ENCODE data around the gene SOCS7. TPM values are rescaled to one million over a fixed set of nuclear protein-coding genes. Genes with fewer than 3 reads are reported as not detected.

The SOCS7 gene
- total RNA-seq, 1 experiment from 2014 or later = 7.4 TPM

- DNase-seq (no peak), ATAC-seq (no peak)
- Histone ChIP-seq H3K9me2 (replicated peaks; ENCODE audit: low read length) (no peaks in the 10 kb centered on the region), H3K9ac (ENCODE audit: low read length) (no peak overlapping the region), H4K20me1 (ENCODE audit: low read length) (no peaks in the 10 kb centered on the region), H3K4me2 (ENCODE audit: low read length) (no peak overlapping the region), H3K9me3 (ENCODE audit: low read length) (no peaks in the 10 kb centered on the region), H3K4me3 (ENCODE audit: low read length) (no peak overlapping the region), H3K27me3 (ENCODE audit: low read length) (no peaks in the 10 kb centered on the region), H3K4me1 (ENCODE audit: insufficient read depth, low read length) (peaks cover 12% of the 10 kb centered on the region), H3K27ac (ENCODE audit: low read length) (no peak overlapping the region), H2AFZ (ENCODE audit: low read length) (no peak overlapping the region), H3K36me3 (ENCODE audit: low read depth, low read length) (no peaks in the 10 kb centered on the region), H3K79me2 (ENCODE audit: low read length) (no peaks in the 10 kb centered on the region), H3F3A (ENCODE audit: low read length, unreplicated experiment) (no peaks in the 10 kb centered on the region)
- ChIA-PET CTCF (no interaction called here), POLR2A (ENCODE audit: unreplicated experiment) (no interaction called here)
- TF ChIP-seq EZH2phosphoT487 (IDR thresholded peaks at IDR 0.05; ENCODE audit: borderline replicate concordance, low read length) (no peak), EZH2 (IDR thresholded peaks at IDR 0.05; ENCODE audit: low read length, unreplicated experiment) (no peak), CTCF (conservative IDR thresholded peaks at IDR 0.05; ENCODE audit: low read depth, low read length) (no peak)
- BruUV-seq (replicated peaks) = no TSS peak
- intact Hi-C loops (cut with micrococcal nuclease) = no loop called here
These were observed 78.7 kb downstream of the SOCS7 start for GRCh38 chr17:38430316-38430715.

- H3F3A ChIP-seq (ENCODE audit: low read length, unreplicated experiment) = no peaks in the 10 kb centered on the region
These were observed 79.2 kb downstream of the SOCS7 start for GRCh38 chr17:38430822-38431221.

More at GRCh38 chr17:38430822-38431221, 79.2 kb downstream of the SOCS7 start:
- H3K4me2 ChIP-seq (ENCODE audit: low read length) = no peak overlapping the region
- DNase-seq (no peak), ATAC-seq (no peak)
- H3K79me2 ChIP-seq (ENCODE audit: low read length) = no peaks in the 10 kb centered on the region
- no TSS peak for BruUV-seq (replicated peaks)
- H3K4me1 ChIP-seq (ENCODE audit: insufficient read depth, low read length) = peaks cover 12% of the 10 kb centered on the region
- H3K27me3 ChIP-seq (ENCODE audit: low read length) = no peaks in the 10 kb centered on the region
- no peaks in the 10 kb centered on the region for H3K9me2 ChIP-seq (replicated peaks; ENCODE audit: low read length)
- no peaks in the 10 kb centered on the region for H3K36me3 ChIP-seq (ENCODE audit: low read depth, low read length)
- H3K4me3 ChIP-seq (ENCODE audit: low read length) = no peak overlapping the region
- no peak overlapping the region for H3K9ac ChIP-seq (ENCODE audit: low read length)
- H3K27ac ChIP-seq (ENCODE audit: low read length) = no peak overlapping the region
- no peak overlapping the region for H2AFZ ChIP-seq (ENCODE audit: low read length)
- H3K9me3 ChIP-seq (ENCODE audit: low read length) = no peaks in the 10 kb centered on the region
- intact Hi-C loops (cut with micrococcal nuclease) = no loop called here
- TF ChIP-seq EZH2phosphoT487 (IDR thresholded peaks at IDR 0.05; ENCODE audit: borderline replicate concordance, low read length) = no peak
- TF ChIP-seq CTCF (conservative IDR thresholded peaks at IDR 0.05; ENCODE audit: low read depth, low read length) = no peak
- no peak for TF ChIP-seq EZH2 (IDR thresholded peaks at IDR 0.05; ENCODE audit: low read length, unreplicated experiment)
- ChIA-PET POLR2A (ENCODE audit: unreplicated experiment) (no interaction called here), CTCF (no interaction called here)
- no peaks in the 10 kb centered on the region for H4K20me1 ChIP-seq (ENCODE audit: low read length)

All from PC-3 (cell line).